Suprapubic skin (tissue), 3 donors: ENCODE measurements around the gene KY.

Source experiments
- EP300 ChIP-seq: sonication (generic); formaldehyde crosslinking; IDR thresholded peaks from one replicate; pipeline ENCODE4 v1.6.1; 2017; ENCODE audit warnings: antibody characterized with exemption
- POLR2A ChIP-seq, 2 donors: fragments of 450-650 bp; IDR thresholded peaks; one replicate each; pipeline ENCODE4 v1.6.1; 2017; ENCODE audit warnings: antibody characterized with exemption in 2 of 2, mild to moderate bottlenecking in 2 of 2, moderate library complexity in 2 of 2
- TF ChIP-seq, protein P1 (sequence below), 2 donors: fragments of 200-600 bp in 1 of 2; fragments of 450-650 bp in 1 of 2; sonication (generic) in 1 of 2; IDR thresholded peaks; one replicate each; pipeline ENCODE4 v1.5.1; 2016 to 2019; ENCODE audit warnings: antibody characterized with exemption in 2 of 2, mild to moderate bottlenecking in 1 of 2, moderate library complexity in 1 of 2

DNA sequence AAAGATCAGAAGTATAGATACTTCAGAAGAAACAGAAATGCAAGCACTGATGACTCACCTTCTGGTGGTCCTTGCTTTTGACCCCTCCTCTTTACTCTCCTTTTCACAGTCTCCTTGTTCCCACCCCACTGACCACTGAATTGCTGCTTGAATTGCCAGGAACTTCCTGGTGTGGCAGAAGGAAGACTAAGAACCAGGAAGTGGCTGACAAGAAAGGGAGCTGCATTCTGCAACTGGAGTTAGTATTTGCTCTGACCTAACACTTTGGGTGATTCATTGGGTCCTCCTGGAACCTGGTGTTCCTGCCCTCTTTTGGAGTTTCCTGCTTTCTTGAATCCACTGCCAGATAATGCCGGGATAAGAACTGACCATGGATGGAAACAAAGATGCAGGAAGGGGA, 23.0 kb downstream of the KY start:
- TF ChIP-seq, protein P1, sequence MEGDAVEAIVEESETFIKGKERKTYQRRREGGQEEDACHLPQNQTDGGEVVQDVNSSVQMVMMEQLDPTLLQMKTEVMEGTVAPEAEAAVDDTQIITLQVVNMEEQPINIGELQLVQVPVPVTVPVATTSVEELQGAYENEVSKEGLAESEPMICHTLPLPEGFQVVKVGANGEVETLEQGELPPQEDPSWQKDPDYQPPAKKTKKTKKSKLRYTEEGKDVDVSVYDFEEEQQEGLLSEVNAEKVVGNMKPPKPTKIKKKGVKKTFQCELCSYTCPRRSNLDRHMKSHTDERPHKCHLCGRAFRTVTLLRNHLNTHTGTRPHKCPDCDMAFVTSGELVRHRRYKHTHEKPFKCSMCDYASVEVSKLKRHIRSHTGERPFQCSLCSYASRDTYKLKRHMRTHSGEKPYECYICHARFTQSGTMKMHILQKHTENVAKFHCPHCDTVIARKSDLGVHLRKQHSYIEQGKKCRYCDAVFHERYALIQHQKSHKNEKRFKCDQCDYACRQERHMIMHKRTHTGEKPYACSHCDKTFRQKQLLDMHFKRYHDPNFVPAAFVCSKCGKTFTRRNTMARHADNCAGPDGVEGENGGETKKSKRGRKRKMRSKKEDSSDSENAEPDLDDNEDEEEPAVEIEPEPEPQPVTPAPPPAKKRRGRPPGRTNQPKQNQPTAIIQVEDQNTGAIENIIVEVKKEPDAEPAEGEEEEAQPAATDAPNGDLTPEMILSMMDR (IDR thresholded peaks at IDR 0.05): no peak
- TF ChIP-seq EP300 (no peak), POLR2A (IDR thresholded peaks at IDR 0.05) (no peak)
